ENCODE results near the gene GOLGA3. TPM values are rescaled to one million over a fixed set of nuclear protein-coding genes. Genes with fewer than 3 reads are reported as not detected.

The GOLGA3 gene
- total RNA-seq, 1 experiment from 2014 or later: 86.9 TPM

DNA sequence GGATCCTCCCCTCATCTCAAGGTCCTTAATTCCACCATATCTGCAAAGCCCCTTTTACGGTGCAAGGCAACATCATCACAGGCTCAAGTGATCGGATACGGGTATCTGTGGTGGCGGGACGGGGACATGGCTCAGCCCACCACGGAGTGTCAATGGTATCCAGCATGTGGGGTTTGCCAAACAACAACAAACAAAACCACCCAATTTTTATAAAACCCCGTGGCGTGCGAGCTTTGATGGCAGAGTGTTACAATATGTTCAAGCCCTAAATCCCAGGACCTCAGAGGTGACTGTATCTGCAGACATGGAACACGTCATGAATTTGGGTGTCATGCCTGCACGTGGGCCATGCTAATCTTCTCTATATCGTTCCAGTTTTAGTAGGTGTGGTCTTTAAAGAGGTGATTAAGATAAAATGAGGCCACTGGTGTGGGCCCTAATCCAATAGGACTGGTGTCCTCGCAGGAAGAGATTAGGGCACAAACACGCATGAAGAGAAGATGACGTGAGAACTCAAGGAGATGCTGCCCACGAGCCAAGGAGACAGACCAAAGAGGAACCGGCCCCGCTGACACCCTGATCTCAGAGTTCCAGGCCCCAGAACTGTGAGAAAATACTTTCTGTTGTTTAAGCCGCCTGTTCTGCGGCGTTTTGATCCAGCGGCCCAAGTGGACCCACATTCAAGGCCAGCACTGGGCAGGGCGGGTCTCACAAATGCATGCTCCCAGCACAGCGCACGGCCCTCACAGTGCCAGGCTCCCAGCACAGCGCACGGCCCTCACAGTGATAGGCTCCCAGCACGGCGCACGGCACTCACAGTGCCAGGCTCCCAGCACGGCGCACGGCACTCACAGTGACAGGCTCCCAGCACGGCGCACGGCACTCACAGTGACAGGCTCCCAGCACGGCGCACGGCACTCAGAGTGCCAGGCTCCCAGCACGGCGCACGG is 6.7 kb upstream of the GOLGA3 start:
- H3K36me3 ChIP-seq (ENCODE audit: low read depth, low read length): peaks cover 9% of the 10 kb centered on the region; the same call in 1 of the 2 replicates

DNA sequence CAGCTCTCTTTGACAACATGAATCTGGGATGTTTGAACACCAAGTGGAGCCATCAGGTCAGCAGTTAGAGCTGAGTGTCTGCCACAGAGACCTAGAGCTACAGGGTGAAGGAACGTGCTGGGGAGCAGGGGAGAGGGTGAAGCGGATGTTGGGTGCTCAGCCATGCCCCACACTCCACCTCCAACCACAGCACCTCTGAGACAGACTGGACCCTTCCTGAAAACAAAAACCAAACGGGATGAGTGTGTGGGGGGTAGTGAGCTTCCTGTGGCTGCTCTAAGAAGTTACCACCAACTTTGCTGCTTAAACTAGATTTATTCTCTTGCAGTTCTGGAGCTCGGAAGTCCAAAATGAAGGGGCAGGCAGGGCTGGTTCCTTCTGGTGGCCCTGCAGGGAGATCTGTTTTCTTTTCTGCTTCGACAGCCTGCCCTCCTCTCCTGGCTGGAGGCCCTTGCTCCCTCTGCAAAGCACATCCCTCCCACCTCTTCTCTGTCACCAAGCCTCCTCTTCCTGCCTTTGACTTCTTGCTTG is 5.6 kb upstream of the GOLGA3 start:
- Histone ChIP-seq H3K9ac (ENCODE audit: low read length) (no peak overlapping the region), H3K4me3 (ENCODE audit: low read length) (no peak overlapping the region), H3K79me2 (ENCODE audit: low read length) (no peaks in the 10 kb centered on the region), H3K4me2 (ENCODE audit: low read length) (no peak overlapping the region), H3K9me3 (ENCODE audit: low read length) (no peaks in the 10 kb centered on the region), H3K36me3 (ENCODE audit: low read depth, low read length) (peaks cover 7% of the 10 kb centered on the region; the same call in 1 of the 2 replicates), H3K9me2 (replicated peaks; ENCODE audit: low read length) (no peaks in the 10 kb centered on the region), H2AFZ (ENCODE audit: low read length) (no peak overlapping the region), H4K20me1 (ENCODE audit: low read length) (no peaks in the 10 kb centered on the region), H3K4me1 (ENCODE audit: insufficient read depth, low read length) (peaks cover 1% of the 10 kb centered on the region), H3F3A (ENCODE audit: low read length, unreplicated experiment) (no peaks in the 10 kb centered on the region), H3K27me3 (ENCODE audit: low read length) (no peaks in the 10 kb centered on the region), H3K27ac (ENCODE audit: low read length) (no peak overlapping the region)
- ATAC-seq (no peak), DNase-seq (no peak)
- intact Hi-C loops (cut with micrococcal nuclease): no loop called here
- POLR2A ChIA-PET (ENCODE audit: unreplicated experiment): interaction anchor here (0.7 kb wide), 1 partner anchor 11 kb away, joined by 20 read pairs; no protein-coding TSS in a partner anchor
- CTCF ChIA-PET: no interaction called here
- no TSS peak for BruUV-seq (replicated peaks)
- TF ChIP-seq, protein P1, sequence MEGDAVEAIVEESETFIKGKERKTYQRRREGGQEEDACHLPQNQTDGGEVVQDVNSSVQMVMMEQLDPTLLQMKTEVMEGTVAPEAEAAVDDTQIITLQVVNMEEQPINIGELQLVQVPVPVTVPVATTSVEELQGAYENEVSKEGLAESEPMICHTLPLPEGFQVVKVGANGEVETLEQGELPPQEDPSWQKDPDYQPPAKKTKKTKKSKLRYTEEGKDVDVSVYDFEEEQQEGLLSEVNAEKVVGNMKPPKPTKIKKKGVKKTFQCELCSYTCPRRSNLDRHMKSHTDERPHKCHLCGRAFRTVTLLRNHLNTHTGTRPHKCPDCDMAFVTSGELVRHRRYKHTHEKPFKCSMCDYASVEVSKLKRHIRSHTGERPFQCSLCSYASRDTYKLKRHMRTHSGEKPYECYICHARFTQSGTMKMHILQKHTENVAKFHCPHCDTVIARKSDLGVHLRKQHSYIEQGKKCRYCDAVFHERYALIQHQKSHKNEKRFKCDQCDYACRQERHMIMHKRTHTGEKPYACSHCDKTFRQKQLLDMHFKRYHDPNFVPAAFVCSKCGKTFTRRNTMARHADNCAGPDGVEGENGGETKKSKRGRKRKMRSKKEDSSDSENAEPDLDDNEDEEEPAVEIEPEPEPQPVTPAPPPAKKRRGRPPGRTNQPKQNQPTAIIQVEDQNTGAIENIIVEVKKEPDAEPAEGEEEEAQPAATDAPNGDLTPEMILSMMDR (conservative IDR thresholded peaks at IDR 0.05; ENCODE audit: low read depth, low read length): no peak
- TF ChIP-seq EZH2phosphoT487 (IDR thresholded peaks at IDR 0.05; ENCODE audit: borderline replicate concordance, low read length): no peak
- no peak for TF ChIP-seq EZH2 (IDR thresholded peaks at IDR 0.05; ENCODE audit: low read length, unreplicated experiment)

More for the DNA sequence above, 6.7 kb upstream of the GOLGA3 start:
- no peaks in the 10 kb centered on the region for H3K9me3 ChIP-seq (ENCODE audit: low read length)
- no peak overlapping the region for H2AFZ ChIP-seq (ENCODE audit: low read length)
- no peak overlapping the region for H3K9ac ChIP-seq (ENCODE audit: low read length)
- no peaks in the 10 kb centered on the region for H3K27me3 ChIP-seq (ENCODE audit: low read length)
- DNase-seq: no peak
- H3K9me2 ChIP-seq (replicated peaks; ENCODE audit: low read length): no peaks in the 10 kb centered on the region
- TF ChIP-seq EZH2phosphoT487 (IDR thresholded peaks at IDR 0.05; ENCODE audit: borderline replicate concordance, low read length): no peak
- TF ChIP-seq, protein P1 (conservative IDR thresholded peaks at IDR 0.05; ENCODE audit: low read depth, low read length): no peak
- TF ChIP-seq EZH2 (IDR thresholded peaks at IDR 0.05; ENCODE audit: low read length, unreplicated experiment): no peak
- ChIA-PET POLR2A (ENCODE audit: unreplicated experiment) (interaction anchor here (0.7 kb wide), 1 partner anchor 10 kb away, joined by 20 read pairs; no protein-coding TSS in a partner anchor), CTCF (no interaction called here)
- H3F3A ChIP-seq (ENCODE audit: low read length, unreplicated experiment): no peaks in the 10 kb centered on the region
- no peak overlapping the region for H3K4me3 ChIP-seq (ENCODE audit: low read length)
- no peaks in the 10 kb centered on the region for H3K4me1 ChIP-seq (ENCODE audit: insufficient read depth, low read length)
- H4K20me1 ChIP-seq (ENCODE audit: low read length): no peaks in the 10 kb centered on the region
- no peaks in the 10 kb centered on the region for H3K79me2 ChIP-seq (ENCODE audit: low read length)
- ATAC-seq: no peak
- no peak overlapping the region for H3K27ac ChIP-seq (ENCODE audit: low read length)
- intact Hi-C loops (cut with micrococcal nuclease): no loop called here
- H3K4me2 ChIP-seq (ENCODE audit: low read length): no peak overlapping the region
- BruUV-seq (replicated peaks): no TSS peak
